HCT116 (cell line): ENCODE data around the gene CAMK1D. TPM values are rescaled to one million over a fixed set of nuclear protein-coding genes. Genes with fewer than 3 reads are reported as not detected.

Experiments
- ATAC-seq: fragments of 200-7000 bp; cut with Tn5 transposase; 2 replicates; pipeline ENCODE4 v1.9.1; 2020; ENCODE audit warnings: mild to moderate bottlenecking, moderate library complexity
- BruUV-seq: library from RNA; stranded (reverse); fragments of 400-500 nt; replicated peaks from 2 replicates; lab custom pipeline; 2021; lab: Mats Ljungman, UMichigan
- CTCF ChIA-PET: fragments of 300-600 bp; sonication (Branson Sonifier 250); formaldehyde crosslinking; loops from one replicate; lab custom pipeline; 2021; ENCODE audit warnings: antibody characterized with exemption; lab: Charles Lee
- POLR2A ChIA-PET: fragments of 300-600, 350-600 bp; sonication (Branson Sonifier 250); formaldehyde crosslinking; loops from one replicate; lab custom pipeline; 2021; ENCODE audit warnings: antibody characterized with exemption; lab: Charles Lee
- RAD21 ChIA-PET, 2 experiments: fragments of 300-600 bp; sonication (Branson Sonifier 250); formaldehyde crosslinking; loops; one replicate each; lab custom pipeline; 2023; ENCODE audit warnings: low total read pairs in 2 of 2; ENCODE audit not compliant: uncharacterized antibody in 2 of 2, unreplicated experiment in 2 of 2, low non-redundant PET in 1 of 2; lab: Charles Lee
- DNase-seq: peaks from one replicate; pipeline ENCODE4 v3.0.0-alpha.2; 2010; ENCODE audit warnings: low read depth, low spot score
- H2AFZ ChIP-seq: fragments of 200-600 bp; shearing (Covaris generic), sonication (generic); 2 replicates; pipeline ENCODE4 v1.6.1; 2017; ENCODE audit warnings: low read depth, mixed run types, mixed read lengths, antibody characterized with exemption, low read length; ENCODE audit not compliant: poor library complexity, severe bottlenecking
- H3K27ac ChIP-seq: 2 replicates; pipeline ENCODE4 v1.5.1; 2012; ENCODE audit warnings: low read depth, low read length
- H3K27me3 ChIP-seq: fragments of 200-600 bp; sonication (generic); 2 replicates; pipeline ENCODE4 v1.6.1; 2016; ENCODE audit warnings: mixed run types, low read length, mixed read lengths; ENCODE audit not compliant: insufficient read depth
- H3K36me3 ChIP-seq, 2 experiments: fragments of 200-500 bp in 1 of 2; fragments of 200-600 bp in 1 of 2; sonication (Bioruptor generic) in 1 of 2; sonication (generic) in 1 of 2; 2 replicates each; pipeline versions ENCODE4 v1.5.1 to v1.6.1; 2014 to 2016; ENCODE audit warnings: low read length in 2 of 2, inconsistent platforms in 1 of 2, mixed read lengths in 1 of 2, mixed run types in 1 of 2; ENCODE audit not compliant: insufficient read depth in 2 of 2, control insufficient read depth in 1 of 2
- H3K4me1 ChIP-seq, 2 experiments: fragments of 200-600 bp in 1 of 2; sonication (generic) in 1 of 2; 2 replicates each; pipeline versions ENCODE4 v1.5.1 to v1.6.1; 2012 to 2017; ENCODE audit warnings: low read length in 2 of 2, inconsistent platforms in 1 of 2, mild to moderate bottlenecking in 1 of 2, mixed read lengths in 1 of 2, mixed run types in 1 of 2, moderate library complexity in 1 of 2; ENCODE audit not compliant: insufficient read depth in 2 of 2, control insufficient read depth in 1 of 2
- H3K4me2 ChIP-seq: fragments of 200-600 bp; sonication (generic); 2 replicates; pipeline ENCODE4 v1.6.1; 2017; ENCODE audit warnings: mixed run types, low read length, mixed read lengths
- H3K4me3 ChIP-seq, 2 experiments: fragments of 200-600 bp in 1 of 2; sonication (generic) in 1 of 2; replicated peaks in 1 of 2; 2 replicates each; pipeline ENCODE4 v1.5.1; 2011 to 2016; ENCODE audit warnings: low read length in 2 of 2, control low read depth in 1 of 2, low read depth in 1 of 2, mild to moderate bottlenecking in 1 of 2, mixed read lengths in 1 of 2, mixed run types in 1 of 2
- H3K79me2 ChIP-seq: fragments of 200-600 bp; sonication (generic); 2 replicates; pipeline ENCODE4 v1.6.1; 2017; ENCODE audit warnings: mild to moderate bottlenecking, mixed run types, low read length, moderate library complexity, mixed read lengths; ENCODE audit not compliant: insufficient read depth
- H3K9ac ChIP-seq: fragments of 200-600 bp; sonication (generic); 2 replicates; pipeline ENCODE4 v1.6.1; 2016; ENCODE audit warnings: low read length, mixed read lengths
- H3K9me2 ChIP-seq: fragments of 200-600 bp; sonication (generic), shearing (Covaris generic); 2 replicates; pipeline ENCODE4 v1.6.1; 2017; ENCODE audit warnings: mixed run types, mild to moderate bottlenecking, moderate library complexity; ENCODE audit not compliant: insufficient read depth
- H3K9me3 ChIP-seq, 2 experiments: fragments of 200-500 bp in 1 of 2; fragments of 200-600 bp in 1 of 2; sonication (Bioruptor generic) in 1 of 2; sonication (generic) in 1 of 2; 2 replicates each; pipeline ENCODE4 v1.6.1; 2014 to 2017; ENCODE audit warnings: low read length in 2 of 2, mixed read lengths in 2 of 2, inconsistent platforms in 1 of 2, low read depth in 1 of 2, mild to moderate bottlenecking in 1 of 2, mixed run types in 1 of 2, moderate library complexity in 1 of 2; ENCODE audit not compliant: control insufficient read depth in 1 of 2, insufficient read depth in 1 of 2
- H4K20me1 ChIP-seq: fragments of 200-600 bp; sonication (generic), shearing (Covaris generic); 2 replicates; pipeline ENCODE4 v1.6.1; 2017; ENCODE audit warnings: mixed run types, mild to moderate bottlenecking, moderate library complexity; ENCODE audit not compliant: insufficient read depth
- CBX3 ChIP-seq: IDR thresholded peaks from 2 replicates; pipeline ENCODE4 v1.6.1; 2012; ENCODE audit warnings: low read depth
- ELF1 ChIP-seq: IDR thresholded peaks from 2 replicates; pipeline ENCODE4 v1.6.1; 2012; ENCODE audit warnings: low read depth, borderline replicate concordance
- EZH2 ChIP-seq: fragments of 200-600 bp; sonication (generic); IDR thresholded peaks from 2 replicates; pipeline ENCODE4 v1.6.1; 2017; ENCODE audit warnings: antibody characterized with exemption, mixed run types
- EZH2phosphoT487 ChIP-seq: fragments of 200-600 bp; IDR thresholded peaks from 2 replicates; pipeline ENCODE4 v1.6.1; 2018; ENCODE audit warnings: antibody characterized with exemption, borderline replicate concordance
- JUND ChIP-seq: IDR thresholded peaks from 2 replicates; pipeline ENCODE4 v1.6.1; 2012
- POLR2A ChIP-seq: IDR thresholded peaks from 2 replicates; pipeline ENCODE4 v1.7.0; 2011; ENCODE audit warnings: borderline replicate concordance; ENCODE audit not compliant: insufficient read depth, insufficient read length; ENCODE audit errors: extremely low read depth
- RAD21 ChIP-seq: IDR thresholded peaks from 2 replicates; pipeline ENCODE4 v1.6.1; 2012; ENCODE audit warnings: low read depth, mild to moderate bottlenecking
- REST ChIP-seq: IDR thresholded peaks from 2 replicates; pipeline ENCODE4 v1.6.1; 2012; ENCODE audit warnings: low read depth
- SP1 ChIP-seq: IDR thresholded peaks from 2 replicates; pipeline ENCODE4 v1.6.1; 2012; ENCODE audit warnings: low read depth
- ZBTB33 ChIP-seq: IDR thresholded peaks from 2 replicates; pipeline ENCODE4 v1.6.1; 2011; ENCODE audit warnings: mild to moderate bottlenecking, low read length, moderate library complexity; ENCODE audit not compliant: insufficient replicate concordance; ENCODE audit errors: extremely low read depth
- ZFX ChIP-seq: fragments of 450-650 bp; IDR thresholded peaks from 2 replicates; pipeline ENCODE4 v1.6.1; 2017
- intact Hi-C: fragments of 100-400 bp; cut with micrococcal nuclease; formaldehyde crosslinking; loops from 2 replicates; pipeline ENCODE4 v1.10.0; 2022
- total RNA-seq: library from RNA; stranded (reverse); gene quantifications from one replicate; pipeline ENCODE4 v1.2.1, GENCODE V29; 2021; ENCODE audit not compliant: unreplicated experiment

The CAMK1D gene
- total RNA-seq, 1 experiment from 2014 or later: 9.6 TPM

- H3K9ac ChIP-seq: no peak overlapping the region
- no peaks in the 10 kb centered on the region for H3K27me3 ChIP-seq
- no peaks in the 10 kb centered on the region for H3K9me2 ChIP-seq
- CTCF ChIA-PET: interaction anchor here (0.7 to 2.0 kb wide), 23 partner anchors 8 to 444 kb away, joined by 3 to 50 read pairs (median 5); partner anchors contain the start of gene OPTN
- H3K36me3 ChIP-seq: no peaks in the 10 kb centered on the region
- H3K9me3 ChIP-seq: no peaks in the 10 kb centered on the region
- no peaks in the 10 kb centered on the region for H3K79me2 ChIP-seq
- no peak overlapping the region for H3K4me3 ChIP-seq
- RAD21 ChIA-PET: interaction anchor here (0.5 to 1.8 kb wide), 5 partner anchors 312 to 392 kb away, joined by 4 to 12 read pairs (median 5); no protein-coding TSS in a partner anchor
- no peak overlapping the region for H2AFZ ChIP-seq
- H4K20me1 ChIP-seq: no peaks in the 10 kb centered on the region
- no peak for ATAC-seq
- no TSS peak for BruUV-seq
- POLR2A ChIA-PET: no interaction called here
- H3K4me1 ChIP-seq: no peaks in the 10 kb centered on the region
- TF ChIP-seq SP1: no peak
- TF ChIP-seq ZFX: no peak
- no peak for TF ChIP-seq JUND
- no peak for TF ChIP-seq EZH2phosphoT487
- no peak overlapping the region for H3K4me2 ChIP-seq
- intact Hi-C loops: loop anchor here (1.0 kb wide), 1 partner anchor 392 kb away; no protein-coding TSS in a partner anchor
- DNase-seq: no peak
- H3K27ac ChIP-seq: no peak overlapping the region
Observed at GRCh38 chr10:12655940-12656339, 306.6 kb downstream of the CAMK1D start.

GRCh38 chr10:12656518-12657142 is 307.3 kb downstream of the CAMK1D start:
- H3K79me2 ChIP-seq: no peaks in the 10 kb centered on the region
- RAD21 ChIA-PET: interaction anchor here (0.6 to 1.8 kb wide), 4 partner anchors 313 to 393 kb away, joined by 4 to 12 read pairs (median 8); no protein-coding TSS in a partner anchor
- H3K27me3 ChIP-seq: no peaks in the 10 kb centered on the region
- H3K4me1 ChIP-seq: no peaks in the 10 kb centered on the region
- intact Hi-C loops: loop anchor here (1.0 kb wide), 1 partner anchor 392 kb away; no protein-coding TSS in a partner anchor
- no peak overlapping the region for H3K27ac ChIP-seq
- H3K4me2 ChIP-seq: no peak overlapping the region
- H3K9ac ChIP-seq: no peak overlapping the region
- ATAC-seq: peak; percentile 77
- DNase-seq: peak; percentile 48
- no peak overlapping the region for H3K4me3 ChIP-seq
- CTCF ChIA-PET: interaction anchor here (0.7 to 2.0 kb wide), 24 partner anchors 8 to 443 kb away, joined by 3 to 50 read pairs (median 5); partner anchors contain the start of gene OPTN
- no TSS peak for BruUV-seq
- H4K20me1 ChIP-seq: no peaks in the 10 kb centered on the region
- no peaks in the 10 kb centered on the region for H3K9me2 ChIP-seq
- no peaks in the 10 kb centered on the region for H3K36me3 ChIP-seq
- POLR2A ChIA-PET: no interaction called here
- H3K9me3 ChIP-seq: no peaks in the 10 kb centered on the region
- no peak overlapping the region for H2AFZ ChIP-seq
- no peak for TF ChIP-seq POLR2A
- TF ChIP-seq REST: no peak
- TF ChIP-seq ELF1: no peak
- no peak for TF ChIP-seq ZBTB33
- no peak for TF ChIP-seq ZFX
- TF ChIP-seq EZH2: no peak
- TF ChIP-seq CBX3: no peak
- TF ChIP-seq RAD21: peak; percentile 83
